Neural progenitor cell (in vitro differentiated cells): ENCODE results near the gene RPS4Y2.

Source experiments
- CTCF ChIP-seq: fragments of 200-600 bp; sonication (generic); IDR thresholded peaks from 2 replicates; pipeline ENCODE4 v1.5.1; 2017; ENCODE audit warnings: antibody characterized with exemption, mild to moderate bottlenecking
- EZH2 ChIP-seq: fragments of 200-600 bp; sonication (generic); IDR thresholded peaks from 2 replicates; pipeline ENCODE4 v1.6.1; 2017; ENCODE audit warnings: antibody characterized with exemption, mild to moderate bottlenecking, moderate library complexity
- EZH2phosphoT487 ChIP-seq: fragments of 200-600 bp; sonication (generic); IDR thresholded peaks from 2 replicates; pipeline ENCODE4 v1.6.1; 2017; ENCODE audit warnings: antibody characterized with exemption

- TF ChIP-seq EZH2 = no peak
- TF ChIP-seq CTCF = no peak
- no peak for TF ChIP-seq EZH2phosphoT487
Observed at GRCh38 chrY:20814794-20815193, 58.9 kb downstream of the RPS4Y2 start.
